ENCODE results near the gene GALE.
A peak's percentile ranks its signal among the peaks of the same experiment; 100 is the strongest.
"Not testable (repeated sequence)": the region's sequence is repeated elsewhere in the genome, so short reads cannot be mapped to it uniquely, and the experiment has no call there.

The GALE gene

GRCh38 chr1:23837908-23838307 lies 37.4 kb upstream of the GALE start:
- TF ChIP-seq CTCF (IDR thresholded peaks at IDR 0.05; ENCODE audit: low read depth, low read length), result no peak

GRCh38 chr1:23836037-23836436 lies 35.5 kb upstream of the GALE start:
- H3K4me3 ChIP-seq (ENCODE audit: low read depth, low read length), result no peak overlapping the region
- in situ Hi-C loops (cut with HindIII; ENCODE audit: low sequenced_read_pairs), result no loop called here
- no peak for DNase-seq (ENCODE audit: low read depth, low spot score)
- TF ChIP-seq CTCF (IDR thresholded peaks at IDR 0.05; ENCODE audit: low read depth, low read length), result no peak

More at GRCh38 chr1:23837908-23838307, 37.4 kb upstream of the GALE start:
- H3K4me3 ChIP-seq (ENCODE audit: low read depth, low read length), result no peak overlapping the region
- in situ Hi-C loops (cut with HindIII; ENCODE audit: low sequenced_read_pairs), result no loop called here
- DNase-seq (ENCODE audit: low read depth, low spot score), result no peak

GRCh38 chr1:23834156-23834555 lies 33.6 kb upstream of the GALE start:
- H3K4me3 ChIP-seq (ENCODE audit: low read depth, low read length); DNase-seq (ENCODE audit: low read depth, low spot score); in situ Hi-C loops (cut with HindIII; ENCODE audit: low sequenced_read_pairs): not testable (repeated sequence)

DNA sequence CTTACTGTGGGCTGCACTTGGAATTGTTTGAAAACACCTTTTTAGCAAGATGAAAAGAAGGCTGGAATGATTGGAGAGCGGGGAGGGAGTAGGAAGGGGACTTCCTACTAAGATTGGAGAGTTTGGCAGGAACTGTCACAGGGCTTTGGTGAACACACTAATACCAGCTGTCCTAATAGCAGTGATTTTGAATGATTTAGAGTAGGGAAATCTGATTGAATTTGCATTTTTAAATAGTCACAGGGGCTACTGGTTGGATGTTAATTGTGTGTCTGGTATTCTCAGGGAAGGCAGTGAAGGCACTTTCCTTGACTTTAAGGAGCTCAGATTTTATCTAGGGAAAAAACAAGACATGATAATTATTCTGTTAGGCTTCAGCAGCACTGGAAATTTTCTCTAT lies 27.2 kb upstream of the GALE start:
- in situ Hi-C loops (cut with HindIII; ENCODE audit: low sequenced_read_pairs), result no loop called here
- DNase-seq (ENCODE audit: low read depth, low spot score), result no peak
- TF ChIP-seq CTCF (IDR thresholded peaks at IDR 0.05; ENCODE audit: low read depth, low read length), result no peak
- no peak overlapping the region for H3K4me3 ChIP-seq (ENCODE audit: low read depth, low read length)

- H3K4me3 ChIP-seq (ENCODE audit: low read depth, low read length); DNase-seq (ENCODE audit: low read depth, low spot score); in situ Hi-C loops (cut with HindIII; ENCODE audit: low sequenced_read_pairs): not testable (repeated sequence)
These were observed 26.0 kb upstream of the GALE start for GRCh38 chr1:23826590-23826989.

DNA sequence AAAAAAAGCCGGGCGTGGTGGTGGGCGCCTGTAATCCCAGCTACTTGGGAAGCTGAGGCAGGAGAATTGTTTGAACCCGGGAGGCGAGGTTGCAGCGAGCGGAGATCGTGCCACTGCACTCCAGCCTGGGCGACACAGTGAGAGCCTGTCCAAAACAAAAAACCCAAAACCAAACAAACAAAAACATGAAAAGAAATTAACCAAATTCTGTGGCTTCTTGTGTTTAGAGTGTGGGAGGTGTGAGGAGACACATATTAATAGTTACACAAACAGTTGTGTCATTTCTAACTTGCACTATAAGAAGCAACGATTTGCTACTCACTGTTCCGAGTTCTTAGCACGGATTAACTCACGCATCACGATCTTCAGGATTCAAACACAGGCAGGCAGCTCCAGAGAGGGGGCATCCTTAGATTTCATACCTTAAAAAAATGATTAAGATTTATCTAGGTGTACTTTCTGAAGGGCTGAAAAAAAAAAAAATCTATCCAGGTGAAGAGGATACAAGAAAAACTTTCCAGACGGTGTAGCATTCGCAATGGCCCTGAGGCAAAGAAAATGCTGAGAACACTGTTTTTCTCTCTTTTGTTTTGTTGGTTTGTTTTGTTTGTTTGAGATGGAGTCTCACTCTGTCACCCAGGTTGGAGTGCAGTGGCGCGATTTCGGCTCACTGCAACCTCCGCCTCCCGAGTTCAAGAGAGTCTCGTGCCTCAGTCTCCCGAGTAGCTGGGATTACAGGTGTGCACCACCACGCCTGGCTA lies 25.4 kb upstream of the GALE start:
- in situ Hi-C loops (cut with HindIII; ENCODE audit: low sequenced_read_pairs), result no loop called here
- peak overlapping the region; percentile 88 for H3K4me3 ChIP-seq (ENCODE audit: low read depth, low read length)
- no peak for TF ChIP-seq CTCF (IDR thresholded peaks at IDR 0.05; ENCODE audit: low read depth, low read length)
- no peak for DNase-seq (ENCODE audit: low read depth, low spot score)

DNA sequence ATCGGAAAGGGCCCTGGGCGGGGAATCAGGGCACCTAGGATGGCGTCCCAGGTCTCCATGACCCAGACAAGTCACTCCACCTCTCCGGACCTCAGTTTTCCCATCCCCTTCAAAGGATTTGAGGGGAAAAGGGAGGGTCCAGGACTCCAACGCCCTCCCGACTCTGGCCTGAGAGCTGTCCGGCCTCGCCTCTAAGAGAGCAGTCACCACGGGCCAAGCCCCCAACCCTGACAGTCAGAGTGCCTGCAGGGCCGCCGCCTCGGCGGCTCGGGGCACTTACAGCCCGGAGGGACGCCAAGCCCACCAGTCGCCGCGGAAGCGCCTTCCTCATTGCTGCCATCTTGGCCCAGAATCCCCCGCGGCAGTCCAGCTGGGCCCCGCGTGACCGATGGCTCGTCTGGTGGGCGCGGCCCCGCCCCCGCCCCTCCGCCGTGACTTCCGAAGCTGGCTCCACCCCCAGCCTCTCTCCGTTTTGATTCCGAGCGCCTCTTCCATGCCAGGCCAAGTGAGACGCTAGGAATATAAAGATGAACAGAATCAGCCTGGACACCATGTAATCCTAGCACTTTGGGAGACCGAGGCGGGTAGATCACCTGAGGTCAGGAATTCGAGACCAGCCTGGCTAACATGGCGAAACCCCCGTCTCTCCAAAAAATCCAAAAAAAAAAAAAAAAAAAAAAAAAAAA lies 24.7 kb upstream of the GALE start, which contains the start of gene HMGCL:
HMGCL (minus strand) TSS at position 354 of the 686 bp plus-strand sequence; CDS start at position 340, 14 bp downstream.
- peak; percentile 91 for DNase-seq (ENCODE audit: low read depth, low spot score)
- in situ Hi-C loops (cut with HindIII; ENCODE audit: low sequenced_read_pairs), result no loop called here
- TF ChIP-seq CTCF (IDR thresholded peaks at IDR 0.05; ENCODE audit: low read depth, low read length), result no peak
- peak within 1 kb of the TSS; percentile 88 for H3K4me3 ChIP-seq (ENCODE audit: low read depth, low read length)
